Gastroesophageal sphincter (tissue), 3 donors: ENCODE data around the gene ERCC6L.

Experiments
- CTCF ChIP-seq, 4 experiments: fragments of 200-600 bp in 2 of 4; fragments of 450-650 bp in 2 of 4; sonication (generic) in 1 of 4; IDR thresholded peaks; one replicate each; pipeline ENCODE4 v1.5.1; 2017 to 2019; ENCODE audit warnings: antibody characterized with exemption in 4 of 4, mild to moderate bottlenecking in 2 of 4, moderate library complexity in 2 of 4
- EP300 ChIP-seq: sonication (generic); formaldehyde crosslinking; IDR thresholded peaks from one replicate; pipeline ENCODE4 v1.6.1; 2017; ENCODE audit warnings: antibody characterized with exemption, mild to moderate bottlenecking
- POLR2A ChIP-seq, 2 donors: fragments of 450-650 bp; IDR thresholded peaks; one replicate each; pipeline ENCODE4 v1.6.1; 2017; ENCODE audit warnings: antibody characterized with exemption in 2 of 2, mild to moderate bottlenecking in 2 of 2, moderate library complexity in 1 of 2

- no peak for TF ChIP-seq EP300
- TF ChIP-seq CTCF (IDR thresholded peaks at IDR 0.05): no peak
- TF ChIP-seq POLR2A (IDR thresholded peaks at IDR 0.05): no peak
These were observed 33.0 kb upstream of the ERCC6L start for GRCh38 chrX:72271812-72272211.
